HG03558 (cell line): Measurements from ENCODE around the gene ZNF134.

Source experiments
- ATAC-seq: cut with Tn5 transposase; IDR thresholded peaks from one replicate; pipeline ENCODE4 v1.9.1; 2021; ENCODE audit warnings: moderate number of reproducible peaks; ENCODE audit not compliant: unreplicated experiment; ENCODE audit errors: extremely low read depth

Gene ZNF134

GRCh38 chr19:57633832-57634131 lies 19.7 kb downstream of the ZNF134 start:
- no peak for ATAC-seq

GRCh38 chr19:57637379-57637778 lies 23.3 kb downstream of the ZNF134 start:
- ATAC-seq = no peak

- no peak for ATAC-seq
Observed at GRCh38 chr19:57641715-57642234, 27.7 kb downstream of the ZNF134 start.

- no peak for ATAC-seq
Observed at GRCh38 chr19:57642396-57643046, 28.5 kb downstream of the ZNF134 start.

- no peak for ATAC-seq
Observed at GRCh38 chr19:57643734-57644133, 29.7 kb downstream of the ZNF134 start.

- no peak for ATAC-seq
Observed at GRCh38 chr19:57648331-57649003, 34.4 kb downstream of the ZNF134 start.

- no peak for ATAC-seq
Observed at GRCh38 chr19:57651654-57651996, 37.6 kb downstream of the ZNF134 start.

- no peak for ATAC-seq
Observed at GRCh38 chr19:57653689-57654088, 39.6 kb downstream of the ZNF134 start.

- ATAC-seq = no peak
Observed at GRCh38 chr19:57655443-57655842, 41.4 kb downstream of the ZNF134 start.

- no peak for ATAC-seq
Observed at GRCh38 chr19:57656346-57656745, 42.3 kb downstream of the ZNF134 start.

- ATAC-seq = no peak
Observed at GRCh38 chr19:57664269-57665127, 50.5 kb downstream of the ZNF134 start.

GRCh38 chr19:57665261-57665806 lies 51.3 kb downstream of the ZNF134 start:
- ATAC-seq = no peak

- ATAC-seq = no peak
Observed at GRCh38 chr19:57667228-57667627, 53.2 kb downstream of the ZNF134 start.

GRCh38 chr19:57668635-57669034 lies 54.6 kb downstream of the ZNF134 start, which contains the start of gene ZSCAN4:
Gene ZSCAN4 (plus strand): TSS chr19:57668935. CDS start chr19:57676146, 7,211 bp downstream.
- no peak for ATAC-seq

GRCh38 chr19:57671124-57671895 lies 57.3 kb downstream of the ZNF134 start:
- ATAC-seq = no peak

- no peak for ATAC-seq
Observed at GRCh38 chr19:57672466-57672865, 58.4 kb downstream of the ZNF134 start.
